Stimulated activated CD4-positive, alpha-beta T cell treated with anti-CD3 and anti-CD28 coated beads, Interleukin-12 subunit alpha, Interleukin-12 subunit beta, amount 100 ng/mL, for 24 hours (primary cell): ENCODE measurements around the gene FBXO11.
"Not testable (repeated sequence)": the region's sequence is repeated elsewhere in the genome, so short reads cannot be mapped to it uniquely, and the experiment has no call there.

Source experiments
- DNase-seq, 2 experiments: peaks; one replicate each; pipeline ENCODE4 v3.0.0-alpha.2; 2020; ENCODE audit warnings: low read depth in 2 of 2

Gene FBXO11

GRCh38 chr2:47906157-47907038, at the start of gene FBXO11:
Gene FBXO11 (minus strand): TSS chr2:47906498. CDS start chr2:47905720, 778 bp downstream.
- DNase-seq = peak; percentile 90 to 92

- no peak for DNase-seq
These were observed 44.3 kb upstream of the FBXO11 start for GRCh38 chr2:47950340-47951301.

- no peak for DNase-seq
These were observed 40.3 kb upstream of the FBXO11 start for GRCh38 chr2:47946593-47946992.

GRCh38 chr2:47945046-47945781, 38.9 kb upstream of the FBXO11 start:
- DNase-seq = no peak

- DNase-seq = no peak
These were observed 35.6 kb upstream of the FBXO11 start for GRCh38 chr2:47941936-47942335.

GRCh38 chr2:47937677-47938076, 31.4 kb upstream of the FBXO11 start:
- no peak for DNase-seq

- DNase-seq = no peak
These were observed 28.8 kb upstream of the FBXO11 start for GRCh38 chr2:47935071-47935470.

- DNase-seq = no peak
These were observed 11.7 kb upstream of the FBXO11 start for GRCh38 chr2:47918043-47918442.

GRCh38 chr2:47917276-47917961, 11.1 kb upstream of the FBXO11 start:
- no peak for DNase-seq

GRCh38 chr2:47916412-47916811, 10.1 kb upstream of the FBXO11 start:
- no peak for DNase-seq

- not testable (repeated sequence) for DNase-seq
These were observed 4.4 kb upstream of the FBXO11 start for GRCh38 chr2:47910662-47911061.

GRCh38 chr2:47908682-47909081, 2.4 kb upstream of the FBXO11 start:
- DNase-seq = no peak

GRCh38 chr2:47907039-47907781, 912 bp upstream of the FBXO11 start:
- DNase-seq = no peak

- DNase-seq = peak; percentile 28 to 34
These were observed 727 bp downstream of the FBXO11 start for GRCh38 chr2:47905386-47906156.

- DNase-seq = no peak
These were observed 2.4 kb downstream of the FBXO11 start for GRCh38 chr2:47903781-47904490.

- not testable (repeated sequence) for DNase-seq
These were observed 4.4 kb downstream of the FBXO11 start for GRCh38 chr2:47901892-47902291.

- no peak for DNase-seq
These were observed 5.4 kb downstream of the FBXO11 start for GRCh38 chr2:47900857-47901256.

GRCh38 chr2:47899915-47900816, 6.1 kb downstream of the FBXO11 start:
- DNase-seq = no peak
